WTC11 (cell line): ENCODE results near the gene NCKAP5. TPM values are rescaled to one million over a fixed set of nuclear protein-coding genes. Genes with fewer than 3 reads are reported as not detected.

Experiments
- ATAC-seq: fragments of 200-7000 bp; cut with Tn5 transposase; 2 replicates; pipeline ENCODE4 v1.10.0; 2021; ENCODE audit warnings: mild to moderate bottlenecking, moderate library complexity
- CTCF ChIA-PET: fragments of 300-600 bp; sonication (Branson Sonifier 250); formaldehyde crosslinking; loops from one replicate; lab custom pipeline; 2021; ENCODE audit warnings: antibody characterized with exemption; lab: Charles Lee
- POLR2A ChIA-PET: fragments of 350-600 bp; sonication (Branson Sonifier 250); formaldehyde crosslinking; loops from one replicate; lab custom pipeline; 2021; ENCODE audit warnings: antibody characterized with exemption; lab: Charles Lee
- DNase-seq: peaks from one replicate; pipeline ENCODE4 v3.0.0; 2021; ENCODE audit warnings: low spot score
- H3K27ac Mint-ChIP-seq: 2 replicates; pipeline ENCODE4 v1.8.0; 2021; ENCODE audit warnings: mixed read lengths
- H3K27me3 Mint-ChIP-seq: 2 replicates; pipeline ENCODE4 v1.8.0; 2021; ENCODE audit warnings: low read depth, mild to moderate bottlenecking, moderate library complexity, mixed read lengths
- H3K36me3 Mint-ChIP-seq: 2 replicates; pipeline ENCODE4 v1.8.0; 2021; ENCODE audit warnings: mixed read lengths
- H3K4me1 Mint-ChIP-seq: 2 replicates; pipeline ENCODE4 v1.8.0; 2022; ENCODE audit warnings: mixed read lengths
- H3K4me3 Mint-ChIP-seq: 2 replicates; pipeline ENCODE4 v1.8.0; 2021; ENCODE audit warnings: mild to moderate bottlenecking, moderate library complexity, mixed read lengths
- H3K9me3 Mint-ChIP-seq: 2 replicates; pipeline ENCODE4 v1.8.0; 2021; ENCODE audit warnings: mixed read lengths
- CREB1 ChIP-seq: sonication (generic); formaldehyde crosslinking; IDR thresholded peaks from 2 replicates; pipeline ENCODE4 v1.8.0; 2023; ENCODE audit warnings: mild to moderate bottlenecking, missing genetic modification reagents
- CREM ChIP-seq: sonication (generic); formaldehyde crosslinking; IDR thresholded peaks from 2 replicates; pipeline ENCODE4 v1.8.1; 2022; ENCODE audit warnings: mild to moderate bottlenecking, missing genetic modification reagents, moderate library complexity
- FOXK1 ChIP-seq: sonication (generic); formaldehyde crosslinking; IDR thresholded peaks from 2 replicates; pipeline ENCODE4 v1.8.0; 2022; ENCODE audit warnings: mild to moderate bottlenecking, moderate library complexity, missing genetic modification reagents
- GRHL2 ChIP-seq: fragments of 250-450 bp; sonication (Bioruptor Pico); IDR thresholded peaks from 2 replicates; pipeline ENCODE4 v1.8.0; 2022; ENCODE audit warnings: mild to moderate bottlenecking, moderate library complexity; ENCODE audit not compliant: insufficient replicate concordance, severe bottlenecking
- GTF2I ChIP-seq: fragments of 250-450 bp; sonication (Bioruptor Pico); conservative IDR thresholded peaks from 2 replicates; pipeline ENCODE4 v1.4.0; 2021; ENCODE audit warnings: mild to moderate bottlenecking
- HMGA2 ChIP-seq: fragments of 250-450 bp; sonication (Bioruptor Pico); IDR thresholded peaks from 2 replicates; pipeline ENCODE4 v1.4.0; 2021; ENCODE audit warnings: mild to moderate bottlenecking, moderate library complexity
- NFYB ChIP-seq: sonication (generic); formaldehyde crosslinking; conservative IDR thresholded peaks from 2 replicates; pipeline ENCODE4 v1.8.0; 2022; ENCODE audit warnings: low read depth, missing genetic modification reagents
- NR1H2 ChIP-seq: sonication (generic); formaldehyde crosslinking; IDR thresholded peaks from 2 replicates; pipeline ENCODE4 v1.9.0; 2021; ENCODE audit warnings: mild to moderate bottlenecking, moderate library complexity, missing genetic modification reagents
- SMAD4 ChIP-seq: sonication (generic); formaldehyde crosslinking; IDR thresholded peaks from 2 replicates; pipeline ENCODE4 v1.8.0; 2022; ENCODE audit warnings: mild to moderate bottlenecking, missing genetic modification reagents
- SP1 ChIP-seq: sonication (generic); formaldehyde crosslinking; conservative IDR thresholded peaks from 2 replicates; pipeline ENCODE4 v1.8.1; 2022; ENCODE audit warnings: missing genetic modification reagents
- TEAD4 ChIP-seq: sonication (generic); formaldehyde crosslinking; IDR thresholded peaks from 2 replicates; pipeline ENCODE4 v1.8.0; 2022; ENCODE audit warnings: mild to moderate bottlenecking, missing genetic modification reagents
- ZBTB21 ChIP-seq: sonication (generic); formaldehyde crosslinking; IDR thresholded peaks from 2 replicates; pipeline ENCODE4 v1.8.1; 2023; ENCODE audit warnings: mild to moderate bottlenecking, missing genetic modification reagents, borderline replicate concordance
- ZNF121 ChIP-seq: sonication (generic); formaldehyde crosslinking; IDR thresholded peaks from 2 replicates; pipeline ENCODE4 v1.8.0; 2023; ENCODE audit warnings: missing genetic modification reagents
- ZNF219 ChIP-seq: sonication (generic); formaldehyde crosslinking; IDR thresholded peaks from 2 replicates; pipeline ENCODE4 v1.8.0; 2023; ENCODE audit warnings: missing genetic modification reagents, mild to moderate bottlenecking, borderline replicate concordance
- ZNF317 ChIP-seq: sonication (generic); formaldehyde crosslinking; IDR thresholded peaks from 2 replicates; pipeline ENCODE4 v1.8.1; 2023; ENCODE audit warnings: low read depth, mild to moderate bottlenecking, moderate library complexity, missing genetic modification reagents, borderline replicate concordance
- ZNF396 ChIP-seq: fragments of 250-450 bp; sonication (Bioruptor Pico); IDR thresholded peaks from 2 replicates; pipeline ENCODE4 v1.8.0; 2021; ENCODE audit warnings: mild to moderate bottlenecking, moderate library complexity, borderline replicate concordance
- ZNF423 ChIP-seq: fragments of 250-450 bp; sonication (Bioruptor Pico); IDR thresholded peaks from 2 replicates; pipeline ENCODE4 v2.1.2; 2022; ENCODE audit warnings: mild to moderate bottlenecking, moderate library complexity
- ZNF671 ChIP-seq: fragments of 250-450 bp; sonication (Bioruptor Pico); IDR thresholded peaks from 2 replicates; pipeline ENCODE4 v1.8.0; 2021; ENCODE audit warnings: mild to moderate bottlenecking
- total RNA-seq: library from RNA; stranded (reverse); gene quantifications from 3 replicates; pipeline ENCODE4 v1.2.3, GENCODE V29; 2021
- TF ChIP-seq, protein P1 (sequence below): sonication (generic); formaldehyde crosslinking; IDR thresholded peaks from 2 replicates; pipeline ENCODE4 v1.8.0; 2023; ENCODE audit warnings: missing genetic modification reagents, mild to moderate bottlenecking, borderline replicate concordance
- TF ChIP-seq, protein P2 (sequence below): sonication (generic); formaldehyde crosslinking; IDR thresholded peaks from 2 replicates; pipeline ENCODE4 v1.8.1; 2023; ENCODE audit warnings: mild to moderate bottlenecking, moderate library complexity, missing genetic modification reagents
- TF ChIP-seq, protein P3 (sequence below): sonication (generic); formaldehyde crosslinking; IDR thresholded peaks from 2 replicates; pipeline ENCODE4 v1.8.1; 2022; ENCODE audit warnings: mild to moderate bottlenecking, moderate library complexity, missing genetic modification reagents

The NCKAP5 gene
- total RNA-seq, 1 experiment from 2014 or later = 0.55 TPM

DNA sequence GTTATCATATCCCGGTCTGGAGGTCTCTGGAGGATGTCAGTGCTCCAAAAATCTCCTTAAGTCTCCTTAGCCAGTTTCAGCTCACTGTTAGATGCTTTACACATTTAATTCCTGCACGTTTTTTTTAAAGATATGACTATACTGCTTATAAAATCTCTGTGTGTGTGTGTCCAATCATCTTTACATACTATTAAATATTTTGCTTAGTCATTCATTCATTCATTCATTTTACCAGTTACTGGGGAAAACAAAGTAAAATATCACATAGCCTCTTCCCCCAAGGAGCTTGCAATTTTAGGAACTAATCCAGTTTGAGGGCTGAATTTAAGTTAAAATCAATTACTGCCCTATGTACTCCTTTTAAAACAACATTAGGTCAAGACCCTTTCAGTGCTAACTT lies 605.1 kb downstream of the NCKAP5 start (continued):
- TF ChIP-seq ZNF219 (CRISPR knock-in tag) = no peak
- TF ChIP-seq NR1H2 (CRISPR knock-in tag) = no peak

DNA sequence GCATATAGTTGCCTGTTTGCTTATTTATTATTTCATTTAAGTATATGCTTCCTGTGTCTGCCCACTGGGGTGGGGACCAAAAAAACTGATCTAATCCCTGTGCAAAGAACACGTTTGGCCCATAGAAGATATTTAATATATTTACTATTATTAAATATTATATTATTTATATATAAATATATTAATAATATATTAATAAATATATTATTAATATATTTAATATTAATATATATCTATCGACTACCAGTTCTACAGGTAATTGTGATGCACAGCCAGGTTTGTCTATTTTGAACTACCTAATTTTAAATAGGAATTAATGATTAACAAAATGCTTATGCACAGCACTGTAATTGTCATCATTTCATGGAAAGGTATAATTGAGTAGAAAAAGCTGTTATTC lies 609.4 kb downstream of the NCKAP5 start:
- TF ChIP-seq HMGA2 (CRISPR knock-in tag) (peak; percentile 97), ZBTB21 (CRISPR knock-in tag) (no peak)
- Mint-ChIP-seq H3K9me3 (peaks cover 5% of the 10 kb centered on the region), H3K36me3 (no peaks in the 10 kb centered on the region), H3K27me3 (no peaks in the 10 kb centered on the region), H3K4me3 (no peak overlapping the region), H3K4me1 (no peaks in the 10 kb centered on the region), H3K27ac (no peak overlapping the region)
- ATAC-seq (no peak), DNase-seq (no peak)
- ChIA-PET CTCF (no interaction called here), POLR2A (no interaction called here)

DNA sequence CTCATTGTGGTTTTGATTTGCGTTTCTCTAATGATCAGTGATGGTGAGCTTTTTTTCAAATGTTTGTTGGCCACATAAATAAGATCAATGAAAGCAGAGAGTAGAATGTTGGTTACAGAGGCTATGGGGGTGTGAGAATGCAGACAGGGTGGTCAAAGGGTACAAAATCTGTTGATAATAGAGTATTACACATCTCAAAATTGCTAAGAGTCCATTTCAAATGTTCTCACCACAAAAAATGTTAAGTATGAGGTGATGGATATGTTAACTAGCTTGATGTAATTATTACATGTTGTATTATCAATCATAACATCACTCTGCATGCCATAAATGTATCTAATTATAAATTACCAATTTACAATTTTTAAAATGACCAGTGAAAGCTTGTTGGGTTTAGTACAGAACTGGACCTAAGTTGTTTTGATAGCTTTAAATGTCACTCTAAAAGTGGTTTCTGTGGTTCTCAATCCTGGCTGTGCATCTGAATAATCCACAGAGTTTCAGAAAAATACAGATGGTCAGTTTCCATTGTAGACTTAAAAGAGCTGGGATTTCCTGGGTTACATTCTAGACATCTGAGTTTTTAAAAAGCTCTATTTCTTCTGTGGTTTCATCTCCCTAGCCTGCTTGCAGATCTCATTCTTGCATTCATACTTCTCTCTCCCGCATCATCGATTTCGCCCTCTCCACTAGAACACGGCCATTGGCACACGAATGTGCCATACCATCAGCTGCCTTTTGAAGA lies 612.2 kb downstream of the NCKAP5 start:
- ChIA-PET CTCF (no interaction called here), POLR2A (no interaction called here)
- no peak overlapping the region for H3K27ac Mint-ChIP-seq
- H3K4me3 Mint-ChIP-seq = no peak overlapping the region
- H3K9me3 Mint-ChIP-seq = peaks cover 5% of the 10 kb centered on the region
- no peak for TF ChIP-seq ZNF317 (CRISPR knock-in tag)
- no peak for TF ChIP-seq ZNF121
- TF ChIP-seq ZNF423 (CRISPR knock-in tag) = no peak
- TF ChIP-seq SMAD4 (CRISPR knock-in tag) = no peak
- TF ChIP-seq ZNF671 (CRISPR knock-in tag) = no peak
- TF ChIP-seq TEAD4 (CRISPR knock-in tag) = no peak
- TF ChIP-seq, protein P1, sequence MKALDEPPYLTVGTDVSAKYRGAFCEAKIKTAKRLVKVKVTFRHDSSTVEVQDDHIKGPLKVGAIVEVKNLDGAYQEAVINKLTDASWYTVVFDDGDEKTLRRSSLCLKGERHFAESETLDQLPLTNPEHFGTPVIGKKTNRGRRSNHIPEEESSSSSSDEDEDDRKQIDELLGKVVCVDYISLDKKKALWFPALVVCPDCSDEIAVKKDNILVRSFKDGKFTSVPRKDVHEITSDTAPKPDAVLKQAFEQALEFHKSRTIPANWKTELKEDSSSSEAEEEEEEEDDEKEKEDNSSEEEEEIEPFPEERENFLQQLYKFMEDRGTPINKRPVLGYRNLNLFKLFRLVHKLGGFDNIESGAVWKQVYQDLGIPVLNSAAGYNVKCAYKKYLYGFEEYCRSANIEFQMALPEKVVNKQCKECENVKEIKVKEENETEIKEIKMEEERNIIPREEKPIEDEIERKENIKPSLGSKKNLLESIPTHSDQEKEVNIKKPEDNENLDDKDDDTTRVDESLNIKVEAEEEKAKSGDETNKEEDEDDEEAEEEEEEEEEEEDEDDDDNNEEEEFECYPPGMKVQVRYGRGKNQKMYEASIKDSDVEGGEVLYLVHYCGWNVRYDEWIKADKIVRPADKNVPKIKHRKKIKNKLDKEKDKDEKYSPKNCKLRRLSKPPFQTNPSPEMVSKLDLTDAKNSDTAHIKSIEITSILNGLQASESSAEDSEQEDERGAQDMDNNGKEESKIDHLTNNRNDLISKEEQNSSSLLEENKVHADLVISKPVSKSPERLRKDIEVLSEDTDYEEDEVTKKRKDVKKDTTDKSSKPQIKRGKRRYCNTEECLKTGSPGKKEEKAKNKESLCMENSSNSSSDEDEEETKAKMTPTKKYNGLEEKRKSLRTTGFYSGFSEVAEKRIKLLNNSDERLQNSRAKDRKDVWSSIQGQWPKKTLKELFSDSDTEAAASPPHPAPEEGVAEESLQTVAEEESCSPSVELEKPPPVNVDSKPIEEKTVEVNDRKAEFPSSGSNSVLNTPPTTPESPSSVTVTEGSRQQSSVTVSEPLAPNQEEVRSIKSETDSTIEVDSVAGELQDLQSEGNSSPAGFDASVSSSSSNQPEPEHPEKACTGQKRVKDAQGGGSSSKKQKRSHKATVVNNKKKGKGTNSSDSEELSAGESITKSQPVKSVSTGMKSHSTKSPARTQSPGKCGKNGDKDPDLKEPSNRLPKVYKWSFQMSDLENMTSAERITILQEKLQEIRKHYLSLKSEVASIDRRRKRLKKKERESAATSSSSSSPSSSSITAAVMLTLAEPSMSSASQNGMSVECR = no peak
- no peak for TF ChIP-seq GRHL2 (CRISPR knock-in tag)
- TF ChIP-seq ZNF396 = no peak
- TF ChIP-seq GTF2I (CRISPR knock-in tag) = no peak
- no peak for TF ChIP-seq SP1 (CRISPR knock-in tag)
- no peak for TF ChIP-seq CREB1
- no peak for TF ChIP-seq NFYB (CRISPR knock-in tag)
- H3K36me3 Mint-ChIP-seq = no peaks in the 10 kb centered on the region
- no peaks in the 10 kb centered on the region for H3K27me3 Mint-ChIP-seq
- DNase-seq = no peak
- ATAC-seq = no peak
- H3K4me1 Mint-ChIP-seq = peaks cover 7% of the 10 kb centered on the region; the same call in 1 of the 2 replicates

DNA sequence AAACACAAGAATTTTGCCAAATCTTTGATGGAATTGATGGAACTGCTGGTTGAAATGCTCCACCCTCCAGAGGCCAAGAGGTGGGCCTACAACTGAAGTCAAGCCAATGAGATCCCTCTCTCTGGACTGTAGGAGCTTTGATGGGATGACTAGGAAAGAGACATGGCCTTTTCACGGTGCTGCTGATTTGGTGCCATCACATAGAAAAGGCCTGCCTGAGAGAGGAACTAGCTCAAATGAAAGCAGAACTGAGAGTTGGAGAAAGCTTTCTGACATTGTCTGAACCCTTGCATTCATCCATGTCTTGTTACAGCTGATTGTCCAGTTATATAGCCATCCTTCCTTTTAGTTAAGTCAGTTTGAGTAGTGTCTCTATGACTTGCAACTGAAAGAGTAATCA lies 614.5 kb downstream of the NCKAP5 start:
- Mint-ChIP-seq H3K36me3 (no peaks in the 10 kb centered on the region), H3K4me1 (peaks cover 9% of the 10 kb centered on the region; the same call in 1 of the 2 replicates), H3K9me3 (peaks cover 5% of the 10 kb centered on the region), H3K27me3 (no peaks in the 10 kb centered on the region), H3K4me3 (no peak overlapping the region), H3K27ac (no peak overlapping the region)
- no peak for DNase-seq
- ATAC-seq = peak; percentile 52; the same call in 1 of the 2 replicates
- POLR2A ChIA-PET = no interaction called here
- CTCF ChIA-PET = no interaction called here
- TF ChIP-seq, protein P2, sequence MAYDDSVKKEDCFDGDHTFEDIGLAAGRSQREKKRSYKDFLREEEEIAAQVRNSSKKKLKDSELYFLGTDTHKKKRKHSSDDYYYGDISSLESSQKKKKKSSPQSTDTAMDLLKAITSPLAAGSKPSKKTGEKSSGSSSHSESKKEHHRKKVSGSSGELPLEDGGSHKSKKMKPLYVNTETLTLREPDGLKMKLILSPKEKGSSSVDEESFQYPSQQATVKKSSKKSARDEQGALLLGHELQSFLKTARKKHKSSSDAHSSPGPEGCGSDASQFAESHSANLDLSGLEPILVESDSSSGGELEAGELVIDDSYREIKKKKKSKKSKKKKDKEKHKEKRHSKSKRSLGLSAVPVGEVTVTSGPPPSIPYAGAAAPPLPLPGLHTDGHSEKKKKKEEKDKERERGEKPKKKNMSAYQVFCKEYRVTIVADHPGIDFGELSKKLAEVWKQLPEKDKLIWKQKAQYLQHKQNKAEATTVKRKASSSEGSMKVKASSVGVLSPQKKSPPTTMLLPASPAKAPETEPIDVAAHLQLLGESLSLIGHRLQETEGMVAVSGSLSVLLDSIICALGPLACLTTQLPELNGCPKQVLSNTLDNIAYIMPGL (CRISPR knock-in tag) = no peak
- TF ChIP-seq CREM (CRISPR knock-in tag) (no peak), FOXK1 (CRISPR knock-in tag) (no peak), SP1 (CRISPR knock-in tag) (no peak)
- TF ChIP-seq, protein P3, sequence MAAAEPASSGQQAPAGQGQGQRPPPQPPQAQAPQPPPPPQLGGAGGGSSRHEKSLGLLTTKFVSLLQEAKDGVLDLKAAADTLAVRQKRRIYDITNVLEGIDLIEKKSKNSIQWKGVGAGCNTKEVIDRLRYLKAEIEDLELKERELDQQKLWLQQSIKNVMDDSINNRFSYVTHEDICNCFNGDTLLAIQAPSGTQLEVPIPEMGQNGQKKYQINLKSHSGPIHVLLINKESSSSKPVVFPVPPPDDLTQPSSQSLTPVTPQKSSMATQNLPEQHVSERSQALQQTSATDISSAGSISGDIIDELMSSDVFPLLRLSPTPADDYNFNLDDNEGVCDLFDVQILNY (CRISPR knock-in tag) = no peak
